Neural progenitor cell (in vitro differentiated cells): ENCODE results near the gene ENO3. TPM values are rescaled to one million over a fixed set of nuclear protein-coding genes. Genes with fewer than 3 reads are reported as not detected.
A peak's percentile ranks its signal among the peaks of the same experiment; 100 is the strongest.

ENCODE experiments used
- DNase-seq: peaks from one replicate; pipeline ENCODE4 v3.0.0-alpha.2; 2016; ENCODE audit warnings: low spot score
- H2AFZ ChIP-seq: fragments of 200-600 bp; sonication (generic); replicated peaks from 2 replicates; pipeline ENCODE4 v1.6.1; 2016; ENCODE audit warnings: antibody characterized with exemption
- H3F3A ChIP-seq: fragments of 200-600 bp; sonication (generic); 2 replicates; pipeline ENCODE4 v1.6.1; 2016; ENCODE audit warnings: antibody characterized with exemption, low read depth
- H3K27ac ChIP-seq: fragments of 200-600 bp; sonication (generic); 2 replicates; pipeline ENCODE4 v1.5.1; 2016; ENCODE audit warnings: mild to moderate bottlenecking
- H3K27me3 ChIP-seq: fragments of 200-600 bp; sonication (generic); 2 replicates; pipeline ENCODE4 v1.6.1; 2016; ENCODE audit warnings: mild to moderate bottlenecking, moderate library complexity
- H3K36me3 ChIP-seq: fragments of 200-600 bp; sonication (generic); 2 replicates; pipeline ENCODE4 v1.5.1; 2016
- H3K4me1 ChIP-seq: fragments of 200-600 bp; sonication (generic); 2 replicates; pipeline ENCODE4 v1.6.1; 2016; ENCODE audit warnings: mixed run types
- H3K4me2 ChIP-seq: fragments of 200-600 bp; sonication (generic); 2 replicates; pipeline ENCODE4 v1.6.1; 2016
- H3K4me3 ChIP-seq: fragments of 200-600 bp; sonication (generic); 2 replicates; pipeline ENCODE4 v1.5.1; 2016
- H3K79me2 ChIP-seq: fragments of 200-600 bp; sonication (generic); 2 replicates; pipeline ENCODE4 v1.6.1; 2016; ENCODE audit warnings: low read depth
- H3K9ac ChIP-seq: fragments of 200-600 bp; sonication (generic); 2 replicates; pipeline ENCODE4 v1.6.1; 2016
- H3K9me3 ChIP-seq: fragments of 200-600 bp; sonication (generic); 2 replicates; pipeline ENCODE4 v1.5.1; 2016; ENCODE audit warnings: low read depth
- H4K20me1 ChIP-seq: fragments of 200-600 bp; sonication (generic); 2 replicates; pipeline ENCODE4 v1.6.1; 2016; ENCODE audit warnings: low read depth
- H3K27ac Mint-ChIP-seq: 3 replicates; pipeline ENCODE4 v1.8.0; 2021; ENCODE audit warnings: mixed read lengths
- H3K27me3 Mint-ChIP-seq: 2 replicates; pipeline ENCODE4 v1.8.0; 2022; ENCODE audit warnings: low read depth, mild to moderate bottlenecking, inconsistent platforms, moderate library complexity, mixed read lengths; ENCODE audit not compliant: insufficient read depth
- H3K36me3 Mint-ChIP-seq: 3 replicates; pipeline ENCODE4 v1.8.0; 2021; ENCODE audit warnings: mixed read lengths
- H3K4me1 Mint-ChIP-seq: 3 replicates; pipeline ENCODE4 v1.8.0; 2021; ENCODE audit warnings: mixed read lengths
- H3K4me3 Mint-ChIP-seq: 3 replicates; pipeline ENCODE4 v1.8.0; 2021; ENCODE audit warnings: mild to moderate bottlenecking, moderate library complexity, mixed read lengths
- H3K9me3 Mint-ChIP-seq: 3 replicates; pipeline ENCODE4 v1.8.0; 2020; ENCODE audit warnings: mixed read lengths
- EZH2 ChIP-seq: fragments of 200-600 bp; sonication (generic); IDR thresholded peaks from 2 replicates; pipeline ENCODE4 v1.6.1; 2017; ENCODE audit warnings: antibody characterized with exemption, mild to moderate bottlenecking, moderate library complexity
- EZH2phosphoT487 ChIP-seq: fragments of 200-600 bp; sonication (generic); IDR thresholded peaks from 2 replicates; pipeline ENCODE4 v1.6.1; 2017; ENCODE audit warnings: antibody characterized with exemption
- total RNA-seq: library from RNA; depleted of rRNA; stranded (reverse); fragments of >200 nt; gene quantifications from 2 replicates; pipeline ENCODE4 v1.2.3, GENCODE V29; 2015; ENCODE audit warnings: low replicate concordance
- TF ChIP-seq, protein P1 (sequence below): fragments of 200-600 bp; sonication (generic); IDR thresholded peaks from 2 replicates; pipeline ENCODE4 v1.5.1; 2017; ENCODE audit warnings: antibody characterized with exemption, mild to moderate bottlenecking

ENO3 gene
- total RNA-seq, 1 donor from 2014 or later = 20.8 TPM

DNA sequence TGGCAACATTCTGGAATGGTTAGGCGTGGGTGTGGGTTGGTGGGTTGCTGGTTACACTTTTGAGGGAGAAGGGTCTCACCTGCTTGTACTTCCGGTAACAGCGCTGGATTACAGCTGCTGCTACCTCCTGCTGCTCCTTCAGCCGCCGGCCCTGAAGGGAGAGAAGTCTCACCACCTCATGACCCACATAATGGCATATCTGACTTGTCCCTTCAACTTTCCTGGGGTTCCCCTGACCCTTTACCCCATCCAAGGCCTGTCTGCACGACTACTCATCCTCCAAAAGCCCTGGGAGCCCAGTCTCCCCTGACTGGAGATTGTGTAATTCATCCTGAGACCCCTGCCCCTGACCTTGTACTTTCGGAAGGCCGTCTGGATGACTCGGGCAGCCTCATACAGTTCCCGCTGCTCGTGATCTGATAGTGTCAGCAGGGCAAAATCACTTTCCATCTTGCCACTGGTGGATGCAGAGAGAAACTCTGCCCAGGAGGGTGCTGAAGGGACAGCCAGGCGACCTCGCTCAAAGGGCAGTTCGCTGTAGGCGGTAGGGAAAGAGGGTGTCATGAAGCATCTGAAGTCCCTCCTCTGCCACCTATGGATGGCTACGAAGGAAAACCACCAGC, 18.7 kb downstream of the ENO3 start:
- H3K4me3 Mint-ChIP-seq = no peak overlapping the region
- H3K27ac ChIP-seq = no peak overlapping the region
- H3K4me1 Mint-ChIP-seq = peaks cover 34% of the 10 kb centered on the region
- H3K9ac ChIP-seq = no peak overlapping the region
- H3K36me3 Mint-ChIP-seq = peaks cover 23% of the 10 kb centered on the region
- peaks cover 12% of the 10 kb centered on the region for H3K27me3 ChIP-seq
- H3K27ac Mint-ChIP-seq = no peak overlapping the region
- peaks cover 35% of the 10 kb centered on the region for H3K79me2 ChIP-seq
- H3F3A ChIP-seq = peaks cover 31% of the 10 kb centered on the region
- peak overlapping the region; percentile 95 for H3K4me2 ChIP-seq
- H3K4me3 ChIP-seq = peak overlapping the region; percentile 65
- no peaks in the 10 kb centered on the region for H3K9me3 ChIP-seq
- no peak for DNase-seq
- H4K20me1 ChIP-seq = peaks cover 40% of the 10 kb centered on the region
- peaks cover 14% of the 10 kb centered on the region for H3K4me1 ChIP-seq
- no peak for TF ChIP-seq EZH2
- TF ChIP-seq, protein P1, sequence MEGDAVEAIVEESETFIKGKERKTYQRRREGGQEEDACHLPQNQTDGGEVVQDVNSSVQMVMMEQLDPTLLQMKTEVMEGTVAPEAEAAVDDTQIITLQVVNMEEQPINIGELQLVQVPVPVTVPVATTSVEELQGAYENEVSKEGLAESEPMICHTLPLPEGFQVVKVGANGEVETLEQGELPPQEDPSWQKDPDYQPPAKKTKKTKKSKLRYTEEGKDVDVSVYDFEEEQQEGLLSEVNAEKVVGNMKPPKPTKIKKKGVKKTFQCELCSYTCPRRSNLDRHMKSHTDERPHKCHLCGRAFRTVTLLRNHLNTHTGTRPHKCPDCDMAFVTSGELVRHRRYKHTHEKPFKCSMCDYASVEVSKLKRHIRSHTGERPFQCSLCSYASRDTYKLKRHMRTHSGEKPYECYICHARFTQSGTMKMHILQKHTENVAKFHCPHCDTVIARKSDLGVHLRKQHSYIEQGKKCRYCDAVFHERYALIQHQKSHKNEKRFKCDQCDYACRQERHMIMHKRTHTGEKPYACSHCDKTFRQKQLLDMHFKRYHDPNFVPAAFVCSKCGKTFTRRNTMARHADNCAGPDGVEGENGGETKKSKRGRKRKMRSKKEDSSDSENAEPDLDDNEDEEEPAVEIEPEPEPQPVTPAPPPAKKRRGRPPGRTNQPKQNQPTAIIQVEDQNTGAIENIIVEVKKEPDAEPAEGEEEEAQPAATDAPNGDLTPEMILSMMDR = no peak
- no peak for TF ChIP-seq EZH2phosphoT487
- H2AFZ ChIP-seq = no peak overlapping the region
- no peaks in the 10 kb centered on the region for H3K36me3 ChIP-seq
- H3K27me3 Mint-ChIP-seq = peaks cover 8% of the 10 kb centered on the region
- H3K9me3 Mint-ChIP-seq = peaks cover 7% of the 10 kb centered on the region

DNA sequence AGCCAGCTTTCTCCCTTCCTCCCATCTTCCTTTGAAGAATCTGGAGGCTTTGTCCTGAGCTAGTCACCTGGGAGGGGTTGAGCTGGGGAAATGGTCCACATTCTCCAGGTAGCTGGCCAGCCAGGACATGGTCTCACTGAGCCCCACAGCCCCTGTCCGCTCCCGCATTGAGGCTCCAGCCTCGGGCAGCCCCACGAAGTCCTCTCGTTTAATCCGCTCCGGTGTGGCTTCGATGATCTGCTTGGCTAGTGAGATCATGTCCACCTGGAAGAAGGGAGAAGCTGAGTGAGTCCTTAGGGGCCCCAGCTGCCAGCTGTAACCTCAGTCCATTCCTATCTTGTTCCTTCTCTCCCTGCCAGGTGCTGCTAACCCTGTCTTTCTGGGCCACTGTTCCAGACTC, 19.4 kb downstream of the ENO3 start:
- peaks cover 21% of the 10 kb centered on the region for H3K36me3 Mint-ChIP-seq
- H3K4me1 Mint-ChIP-seq = peaks cover 32% of the 10 kb centered on the region
- no peak overlapping the region for H3K4me3 ChIP-seq
- no peak overlapping the region for H3K27ac Mint-ChIP-seq
- DNase-seq = no peak
- H3K36me3 ChIP-seq = no peaks in the 10 kb centered on the region
- peak overlapping the region; percentile 34 for H3K4me3 Mint-ChIP-seq
- H3K27me3 ChIP-seq = peaks cover 18% of the 10 kb centered on the region
- H2AFZ ChIP-seq = no peak overlapping the region
- TF ChIP-seq, protein P1 = no peak
- TF ChIP-seq EZH2phosphoT487 = no peak
- peaks cover 8% of the 10 kb centered on the region for H3K27me3 Mint-ChIP-seq
- peaks cover 5% of the 10 kb centered on the region for H3K9me3 Mint-ChIP-seq
- no peak overlapping the region for H3K4me2 ChIP-seq
- H3K9me3 ChIP-seq = no peaks in the 10 kb centered on the region
- H4K20me1 ChIP-seq = peaks cover 40% of the 10 kb centered on the region
- H3K79me2 ChIP-seq = peaks cover 29% of the 10 kb centered on the region
- peaks cover 32% of the 10 kb centered on the region for H3F3A ChIP-seq
- no peak overlapping the region for H3K9ac ChIP-seq
- peaks cover 14% of the 10 kb centered on the region for H3K4me1 ChIP-seq
- H3K27ac ChIP-seq = no peak overlapping the region

DNA sequence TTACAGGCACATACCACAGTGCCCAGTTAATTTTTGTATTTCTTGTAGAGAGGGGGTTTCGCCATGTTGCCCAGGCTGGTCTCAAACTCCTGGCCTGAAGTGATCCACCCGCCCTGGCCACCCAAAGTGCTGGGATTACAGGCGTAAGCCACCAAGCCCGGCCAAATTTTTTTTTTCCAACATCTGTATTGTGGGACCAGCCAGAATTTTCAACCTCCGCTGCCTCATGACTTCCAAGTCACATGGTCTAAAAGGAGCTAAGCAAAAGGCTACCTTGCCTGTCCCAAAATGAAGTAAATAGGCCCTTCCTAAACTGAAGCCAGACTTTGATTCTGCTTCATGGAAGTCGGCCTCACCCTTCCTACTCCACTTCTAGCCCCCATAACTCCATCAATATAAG, 20.9 kb downstream of the ENO3 start:
- H3K36me3 Mint-ChIP-seq = peaks cover 11% of the 10 kb centered on the region

More for the DNA sequence above, 20.9 kb downstream of the ENO3 start:
- H2AFZ ChIP-seq = no peak overlapping the region
- DNase-seq = no peak
- no peak overlapping the region for H3K4me2 ChIP-seq
- peaks cover 25% of the 10 kb centered on the region for H3F3A ChIP-seq
- no peak overlapping the region for H3K4me3 Mint-ChIP-seq
- H3K9me3 ChIP-seq = no peaks in the 10 kb centered on the region
- H3K27me3 ChIP-seq = peaks cover 34% of the 10 kb centered on the region
- peaks cover 8% of the 10 kb centered on the region for H3K4me1 ChIP-seq
- H3K4me3 ChIP-seq = no peak overlapping the region
- H3K4me1 Mint-ChIP-seq = peaks cover 22% of the 10 kb centered on the region
- H3K27me3 Mint-ChIP-seq = peaks cover 4% of the 10 kb centered on the region
- H4K20me1 ChIP-seq = peaks cover 40% of the 10 kb centered on the region
- no peak overlapping the region for H3K27ac ChIP-seq
- H3K9ac ChIP-seq = no peak overlapping the region
- peaks cover 18% of the 10 kb centered on the region for H3K79me2 ChIP-seq
- no peak overlapping the region for H3K27ac Mint-ChIP-seq
- no peaks in the 10 kb centered on the region for H3K36me3 ChIP-seq
- no peaks in the 10 kb centered on the region for H3K9me3 Mint-ChIP-seq
- TF ChIP-seq EZH2 = no peak
- TF ChIP-seq, protein P1 = no peak
